Globus pallidus (tissue), 1 donor: ENCODE results near the gene CPNE5.

Experiments used
- DNase-seq: peaks from one replicate; pipeline ENCODE4 v3.0.0-alpha.2; 2015; ENCODE audit warnings: low spot score

CPNE5 gene

DNA sequence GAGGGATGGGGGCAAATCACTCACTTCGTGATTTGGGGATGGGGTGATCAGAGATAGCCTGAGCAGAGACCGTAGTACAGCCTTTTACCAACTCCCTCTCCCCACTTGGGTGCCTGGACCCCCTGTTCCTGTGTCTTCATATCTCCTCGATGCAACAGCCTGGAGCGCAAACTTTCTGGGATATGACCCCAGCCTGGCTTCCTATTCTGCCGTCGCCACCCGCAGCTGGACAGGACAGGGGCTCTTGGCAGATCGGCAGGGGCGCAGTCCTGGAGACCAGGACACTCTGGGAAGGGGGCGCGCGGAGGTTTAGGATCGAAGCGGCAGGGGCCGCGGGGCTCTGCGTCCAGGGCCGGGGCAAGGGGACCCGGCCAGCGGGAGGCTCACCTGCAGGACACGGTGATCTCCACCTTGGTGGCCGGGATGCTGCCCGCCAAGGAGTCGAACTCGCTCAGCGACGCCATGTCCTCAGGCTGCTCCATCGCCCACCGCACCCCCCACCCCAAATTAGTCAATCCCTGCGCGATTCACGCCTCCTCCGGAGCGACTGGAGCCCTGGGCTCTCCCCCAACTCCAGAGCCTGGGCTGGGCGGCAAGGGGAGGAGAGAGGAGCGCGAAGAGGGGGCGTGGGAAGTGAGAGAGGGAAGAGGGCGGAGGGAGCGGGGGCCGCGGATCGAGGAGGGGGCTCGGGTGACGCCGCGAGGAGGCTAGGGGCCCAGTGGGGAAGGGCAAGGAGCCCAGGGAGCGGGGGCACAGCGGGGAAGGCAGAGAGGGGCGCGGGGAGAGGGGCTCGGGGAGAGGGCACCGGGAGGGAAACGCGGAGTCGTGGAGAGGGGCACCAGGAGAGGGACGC is at the start of gene CPNE5:
CPNE5 (minus strand) TSS at position 549 of the 853 bp plus-strand sequence; CDS start at position 482, 67 bp downstream.
- no peak for DNase-seq

DNA sequence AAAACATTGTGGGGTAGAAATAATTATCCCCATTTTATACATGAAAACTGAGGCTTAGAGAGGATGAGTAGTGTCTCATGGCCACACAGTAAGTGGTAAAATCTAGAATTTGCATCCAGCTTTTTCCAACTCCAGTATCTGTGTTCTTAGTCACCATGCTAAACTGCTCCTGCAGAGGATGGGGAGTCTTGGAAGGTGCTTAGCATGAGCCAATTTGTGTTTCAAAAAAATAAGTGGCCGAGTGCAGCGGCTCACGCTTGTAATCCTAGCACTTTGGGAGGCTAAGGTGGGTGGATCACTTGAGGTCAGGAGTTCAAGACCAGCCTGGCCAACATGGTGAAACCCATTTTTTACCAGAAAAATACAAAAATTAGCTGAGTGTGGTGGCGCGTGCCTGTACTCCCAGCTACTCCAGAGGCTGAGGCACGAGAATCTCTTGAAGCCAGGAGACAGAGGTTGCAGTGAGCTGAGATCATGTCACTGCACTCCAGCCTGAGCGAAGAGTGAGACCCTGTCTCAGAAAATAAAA is 48.9 kb upstream of the CPNE5 start:
- no peak for DNase-seq

DNA sequence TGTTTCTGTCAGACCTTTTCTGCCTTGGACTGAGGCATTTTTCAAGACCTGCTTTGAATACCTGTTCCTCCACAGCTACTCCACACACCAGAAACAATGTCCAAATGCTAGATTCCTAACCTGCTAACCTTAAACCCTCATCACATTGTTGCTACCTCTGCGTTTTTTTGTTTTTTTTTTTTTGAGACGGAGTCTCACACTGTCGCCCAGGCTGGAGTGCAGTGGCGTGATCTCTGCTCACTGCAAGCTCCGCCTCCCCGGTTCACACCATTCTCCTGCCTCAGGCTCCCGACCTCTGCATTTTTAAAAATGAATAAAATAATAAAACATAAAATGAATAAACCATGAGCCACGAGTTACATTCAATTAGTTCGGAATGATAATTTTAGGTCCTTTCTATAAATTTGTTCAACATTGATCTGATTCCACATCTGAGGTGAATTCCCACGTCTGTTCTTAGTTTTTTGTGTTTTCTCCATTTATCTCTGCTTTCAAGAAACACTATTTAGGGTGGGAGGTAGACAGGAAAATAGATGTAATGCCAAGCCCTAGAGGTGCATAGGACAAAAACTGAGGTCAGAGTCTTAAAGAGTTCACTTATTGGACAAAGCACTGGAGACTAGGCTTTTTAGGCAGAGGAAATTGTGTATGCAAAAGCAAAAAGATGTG is 47.8 kb upstream of the CPNE5 start:
- DNase-seq = no peak

DNA sequence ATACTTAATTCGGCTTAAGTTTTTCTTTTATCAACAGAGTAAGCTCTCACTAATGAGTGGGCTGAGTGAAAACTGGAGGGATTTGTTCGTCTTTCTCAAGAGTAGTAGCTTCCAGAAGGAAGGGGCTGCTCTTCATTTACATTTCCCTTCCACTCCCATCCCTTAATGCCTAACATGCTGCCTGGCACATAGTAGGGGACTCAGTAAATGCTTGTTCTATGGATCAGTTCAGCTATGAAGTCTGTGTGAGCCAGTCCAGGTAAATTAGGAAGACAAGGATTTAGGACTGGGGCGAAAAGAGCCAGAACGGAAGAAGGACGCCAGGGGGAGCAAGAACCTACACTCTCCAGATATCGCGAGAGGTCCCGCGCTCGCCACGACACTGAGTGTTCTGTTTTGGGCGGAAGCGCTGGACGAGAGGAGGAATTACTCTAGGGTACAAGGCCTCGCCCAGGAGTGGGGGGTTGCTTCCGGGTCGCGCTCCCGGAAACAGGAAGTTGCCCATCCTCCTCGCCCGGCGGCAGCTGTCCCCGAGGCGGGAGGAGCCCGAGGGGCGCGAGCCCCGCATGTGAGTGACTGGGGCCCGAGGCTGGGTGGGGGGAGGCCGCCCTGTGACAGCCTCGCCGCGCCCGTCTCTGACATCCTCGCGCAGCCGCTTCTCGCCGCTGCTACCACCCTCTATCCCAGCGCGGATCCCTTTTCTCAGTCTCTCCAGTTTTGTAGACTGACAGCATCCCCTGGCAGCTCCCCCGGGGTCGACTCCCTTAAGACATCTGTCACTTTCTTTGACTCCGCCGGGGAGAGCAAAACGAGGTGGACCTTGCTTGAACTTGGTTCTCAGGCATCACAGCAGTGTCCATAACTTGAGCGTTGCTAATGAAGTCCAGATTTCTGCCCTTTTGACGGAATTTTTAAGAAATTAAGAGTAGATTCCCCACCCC is 46.5 kb upstream of the CPNE5 start, which contains the start of gene C6orf89:
C6orf89 (plus strand) TSS at position 492 of the 941 bp plus-strand sequence. CDS start 13,493 bp downstream, outside the sequence.
- DNase-seq = peak; percentile 98

DNA sequence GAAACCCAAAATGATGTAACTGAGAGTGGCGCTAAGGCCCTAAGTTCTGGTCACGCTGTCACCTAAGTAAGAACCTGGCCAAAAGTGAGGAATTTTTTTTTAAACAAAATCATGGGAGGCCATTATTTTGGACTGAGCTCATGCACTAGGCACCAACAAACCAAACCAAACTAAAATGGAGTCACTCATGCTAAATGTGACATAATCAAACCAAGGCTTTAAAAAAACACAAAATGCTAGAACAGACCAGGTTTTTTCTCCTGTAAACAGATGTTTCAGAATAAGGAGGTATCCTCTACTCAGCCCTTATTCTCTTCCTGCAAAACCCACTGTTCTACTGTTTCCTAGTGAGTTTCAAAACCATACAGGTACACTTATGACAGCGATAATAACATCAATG is 45.4 kb upstream of the CPNE5 start:
- DNase-seq = no peak

DNA sequence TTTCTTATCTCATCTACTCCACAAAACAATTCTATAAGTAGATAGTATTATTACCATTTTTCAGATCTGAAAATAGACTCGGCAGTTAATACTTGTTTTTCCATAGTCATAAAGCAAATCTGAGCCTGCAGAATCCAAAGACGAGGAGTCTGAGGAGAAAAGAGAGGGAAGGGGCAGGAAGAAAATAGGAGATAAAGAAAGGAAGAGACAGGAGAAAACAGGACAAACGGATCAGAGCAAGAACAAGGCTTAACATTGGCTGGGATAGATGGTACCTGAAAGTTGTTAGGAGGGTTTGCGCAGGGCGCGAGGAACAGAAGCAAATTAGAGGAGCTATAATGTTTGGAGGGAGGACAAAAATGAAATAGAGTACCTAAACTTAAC is 36.0 kb upstream of the CPNE5 start:
- DNase-seq = no peak

DNA sequence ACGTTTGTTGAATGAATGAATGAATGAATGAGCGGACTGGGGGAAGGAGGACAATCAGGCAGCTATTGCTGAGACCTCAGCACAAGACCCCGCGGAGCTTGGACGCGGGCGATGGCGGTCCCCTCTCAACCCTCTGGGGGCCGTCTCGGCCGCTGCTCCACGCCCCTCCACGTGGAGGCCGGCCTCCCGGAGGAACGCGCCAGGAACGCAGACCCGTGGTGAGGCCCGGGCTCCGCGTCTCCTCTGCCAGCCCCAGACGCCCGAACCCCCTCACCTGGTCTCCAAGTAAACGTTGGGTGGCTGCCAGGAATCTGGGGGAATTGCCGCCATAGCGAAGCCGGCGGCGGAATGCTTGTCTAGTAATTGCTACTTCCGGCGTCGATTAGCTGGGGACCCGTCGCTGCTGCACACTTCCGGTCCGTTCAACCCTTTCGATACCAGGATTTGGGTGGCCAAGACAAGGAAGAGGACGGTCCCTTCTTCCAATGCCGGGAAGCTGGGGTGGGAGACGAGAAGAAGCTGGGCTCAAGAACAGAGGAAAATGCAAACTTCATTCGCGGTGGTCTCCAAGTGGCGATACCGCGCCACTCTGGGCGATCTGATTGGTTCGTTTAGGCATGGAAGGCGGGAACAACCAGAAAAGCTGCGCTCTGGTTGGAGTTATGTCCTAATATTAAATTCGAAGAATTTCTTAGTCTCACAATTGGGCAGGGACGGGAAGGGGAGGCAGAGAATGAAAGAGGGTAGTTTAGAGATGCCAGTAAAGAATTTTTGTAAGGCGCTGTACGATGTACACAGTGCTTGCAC is 35.4 kb upstream of the CPNE5 start, which contains the start of gene PPIL1:
PPIL1 (minus strand) TSS at position 361 of the 807 bp plus-strand sequence; CDS start at position 330, 31 bp downstream.
- DNase-seq = peak; percentile 83

DNA sequence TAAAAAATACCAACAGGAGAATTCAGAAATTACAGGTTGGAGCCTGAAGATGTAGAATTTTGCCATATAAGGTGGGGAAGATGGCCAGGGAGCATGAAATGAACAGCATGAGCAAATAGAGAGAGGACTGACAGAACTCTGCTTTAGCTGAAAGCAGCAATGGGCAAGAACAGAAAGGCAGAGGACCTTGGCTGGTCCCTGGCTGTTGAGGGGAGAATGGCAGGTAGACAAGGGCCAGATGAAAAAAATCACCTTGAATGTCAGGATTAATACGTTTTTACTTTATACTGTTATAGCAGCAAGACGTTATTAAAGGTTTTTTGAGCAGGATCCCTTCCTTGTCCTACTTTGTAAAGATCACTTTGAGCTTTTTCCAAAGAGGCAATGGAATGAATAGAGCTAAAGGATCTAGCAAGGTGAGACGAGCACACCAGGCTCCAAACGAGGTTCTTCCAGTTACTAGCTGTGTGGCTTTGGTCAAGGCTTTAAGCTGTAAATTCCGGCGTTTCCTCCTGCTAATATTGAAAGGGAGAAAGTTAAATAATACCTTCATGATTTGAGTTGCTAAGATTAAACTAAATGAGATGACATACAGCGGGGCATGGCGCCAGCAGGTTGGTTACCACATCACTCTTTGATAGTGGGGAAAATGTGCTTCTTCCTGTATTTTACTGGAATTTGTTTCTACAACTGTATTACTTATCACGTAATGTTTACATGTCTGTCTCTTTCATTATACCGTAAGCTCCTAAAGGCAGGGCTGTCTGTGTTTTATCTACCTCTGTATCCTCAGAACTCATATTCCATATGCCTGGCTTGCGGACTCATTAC is 34.6 kb upstream of the CPNE5 start:
- no peak for DNase-seq

DNA sequence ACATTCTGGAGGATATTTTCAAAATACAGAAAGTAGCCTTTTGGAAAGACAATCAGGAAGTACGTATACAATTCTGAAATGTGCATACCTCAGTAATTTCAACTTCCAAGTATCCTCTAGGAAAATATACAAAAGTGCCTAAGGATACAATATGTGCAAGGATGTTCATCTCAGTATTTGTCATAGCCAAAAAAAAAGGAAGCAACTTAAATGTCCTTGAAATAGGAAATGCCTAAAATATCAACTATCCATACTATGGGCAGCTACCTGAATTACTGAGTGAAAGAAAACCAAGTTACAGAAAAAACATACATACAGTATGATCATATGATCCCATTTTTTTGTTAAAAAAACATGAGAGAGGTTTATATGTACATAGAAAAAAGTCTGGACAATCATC is 33.9 kb upstream of the CPNE5 start:
- DNase-seq = no peak

DNA sequence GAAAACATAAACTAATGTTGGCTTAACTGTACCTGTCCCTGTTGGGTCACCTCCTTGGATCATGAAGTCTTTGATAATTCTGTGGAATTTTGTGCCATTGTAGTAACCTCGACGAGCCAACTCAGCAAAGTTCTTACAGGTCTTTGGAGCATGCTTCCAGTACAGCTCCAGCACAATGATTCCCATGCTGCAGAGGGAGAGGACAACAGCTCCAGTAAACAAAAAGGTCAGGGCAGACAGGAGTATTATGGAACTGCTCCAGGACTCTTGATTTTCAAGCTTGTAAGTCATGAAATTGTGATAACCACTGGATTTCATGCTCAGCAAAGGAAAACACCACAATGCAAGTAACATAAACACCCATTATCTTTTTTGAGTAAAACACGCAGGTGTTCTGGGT is 32.4 kb upstream of the CPNE5 start:
- no peak for DNase-seq

DNA sequence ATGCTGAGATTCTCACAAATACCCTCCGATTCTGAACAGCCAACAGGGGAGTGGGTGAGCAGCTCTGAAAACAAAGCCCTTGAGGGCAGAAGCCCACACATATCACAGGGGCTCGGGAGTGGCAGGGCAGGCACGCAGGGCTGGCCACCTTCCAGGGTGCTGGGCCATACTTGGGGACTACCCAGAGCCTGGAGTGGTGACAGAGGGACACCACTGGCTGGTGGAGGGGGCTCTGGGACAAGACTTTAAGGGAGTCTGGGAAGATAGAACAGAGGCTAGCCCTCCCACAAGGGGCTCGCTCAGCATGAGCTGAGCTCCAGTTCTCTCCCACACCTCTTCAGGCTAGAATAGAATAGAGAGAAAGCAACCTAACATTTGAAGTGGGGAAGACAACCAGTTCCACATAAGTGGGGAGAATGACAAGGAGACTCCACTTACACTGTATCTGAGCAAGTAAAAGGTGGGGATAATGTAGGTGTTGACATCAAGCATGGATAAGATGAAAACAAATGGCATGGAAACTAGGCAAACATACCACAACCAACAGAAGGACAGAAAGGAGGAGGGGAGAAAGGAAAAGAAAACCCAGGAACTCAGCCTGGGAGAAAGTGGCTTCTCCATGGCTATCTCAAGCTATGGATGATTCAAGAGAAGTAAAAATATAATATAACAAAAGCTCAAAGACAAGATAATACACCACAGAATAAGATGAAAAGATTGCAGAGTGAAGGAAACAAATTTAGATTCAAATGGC is 28.4 kb upstream of the CPNE5 start:
- DNase-seq = no peak

DNA sequence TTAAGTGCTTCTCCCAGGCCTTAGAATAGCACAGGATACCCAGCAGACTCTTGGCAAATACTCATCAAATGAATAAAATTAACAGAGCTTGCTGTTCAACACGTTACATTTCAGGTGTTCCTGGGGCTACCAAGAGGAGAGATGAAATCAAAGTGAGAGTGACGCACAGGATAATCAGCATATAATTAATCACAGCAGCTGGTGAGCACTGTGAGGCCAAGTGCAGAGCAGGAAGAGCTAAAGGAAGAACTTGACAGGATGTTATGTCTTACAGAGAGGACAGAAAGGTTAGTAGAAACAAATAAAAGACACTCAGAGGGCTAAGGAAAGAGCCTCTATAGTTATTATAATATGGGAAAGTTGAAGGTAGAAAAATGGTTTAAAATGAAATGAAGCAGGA is 26.6 kb upstream of the CPNE5 start:
- DNase-seq = no peak

DNA sequence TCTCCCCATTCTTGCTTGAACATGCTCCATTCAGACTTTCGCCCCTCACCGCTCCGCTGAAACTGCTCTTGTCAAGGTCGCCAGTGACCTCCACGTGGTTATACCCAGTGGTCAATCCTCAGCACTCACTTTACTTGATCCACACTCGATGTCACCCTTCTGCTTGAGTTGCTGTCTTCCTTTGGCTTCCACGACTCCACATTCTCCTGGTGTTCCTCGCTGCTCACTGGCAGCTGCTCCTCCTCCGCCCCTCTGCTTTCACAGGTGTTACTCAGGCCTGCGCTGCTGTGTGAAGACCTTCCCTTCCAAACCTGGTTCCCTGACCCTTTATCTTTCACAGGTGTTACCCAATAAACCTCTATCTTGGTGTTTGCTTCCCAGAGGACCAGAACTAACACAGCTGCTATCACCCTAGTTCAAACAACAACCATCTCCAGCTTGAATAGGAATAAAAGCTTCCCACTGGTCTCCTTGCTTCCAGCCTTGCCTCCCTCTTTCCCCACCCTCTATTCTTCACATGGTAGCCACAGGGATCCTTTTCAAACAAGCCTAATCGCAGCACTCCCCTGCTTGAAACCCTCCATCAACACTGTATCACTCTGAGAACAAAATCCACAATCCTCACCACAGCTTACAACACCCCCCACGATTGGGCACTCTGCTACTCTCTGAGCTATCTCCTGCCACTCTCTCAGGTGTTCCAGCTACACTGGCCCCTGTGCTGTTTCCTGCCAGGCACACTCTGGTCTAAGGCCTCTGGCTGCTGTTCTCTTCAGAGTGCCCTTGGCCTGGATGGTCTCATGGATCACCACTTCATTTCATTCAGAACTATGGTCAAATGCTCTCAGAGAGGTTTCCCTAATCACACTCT is 24.7 kb upstream of the CPNE5 start:
- DNase-seq = no peak

DNA sequence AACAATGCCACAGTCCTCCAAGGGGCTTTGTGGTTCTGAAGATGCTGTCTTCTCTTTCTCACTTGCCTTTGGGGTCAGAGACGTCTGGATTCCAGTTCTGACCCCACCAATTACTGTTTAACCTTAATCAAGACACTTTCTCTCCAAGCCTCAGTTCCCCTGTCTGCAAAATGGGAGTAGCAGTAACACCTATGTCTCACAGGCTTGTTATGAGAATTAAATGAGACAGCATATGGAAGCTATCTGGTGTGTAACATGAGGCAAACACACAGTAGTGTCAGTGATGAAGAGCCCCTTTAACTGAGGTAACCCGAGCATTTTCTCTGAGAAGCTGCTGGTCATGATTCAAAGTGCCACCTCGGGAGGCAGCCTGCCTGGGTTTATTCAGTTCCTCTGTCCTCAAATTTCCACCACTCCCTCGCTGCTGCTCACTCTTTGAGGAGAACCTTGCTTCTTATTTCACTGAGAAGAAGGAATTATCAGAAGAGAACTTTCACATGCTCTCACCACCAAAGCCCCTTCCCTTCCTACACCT is 23.7 kb upstream of the CPNE5 start:
- DNase-seq = no peak

DNA sequence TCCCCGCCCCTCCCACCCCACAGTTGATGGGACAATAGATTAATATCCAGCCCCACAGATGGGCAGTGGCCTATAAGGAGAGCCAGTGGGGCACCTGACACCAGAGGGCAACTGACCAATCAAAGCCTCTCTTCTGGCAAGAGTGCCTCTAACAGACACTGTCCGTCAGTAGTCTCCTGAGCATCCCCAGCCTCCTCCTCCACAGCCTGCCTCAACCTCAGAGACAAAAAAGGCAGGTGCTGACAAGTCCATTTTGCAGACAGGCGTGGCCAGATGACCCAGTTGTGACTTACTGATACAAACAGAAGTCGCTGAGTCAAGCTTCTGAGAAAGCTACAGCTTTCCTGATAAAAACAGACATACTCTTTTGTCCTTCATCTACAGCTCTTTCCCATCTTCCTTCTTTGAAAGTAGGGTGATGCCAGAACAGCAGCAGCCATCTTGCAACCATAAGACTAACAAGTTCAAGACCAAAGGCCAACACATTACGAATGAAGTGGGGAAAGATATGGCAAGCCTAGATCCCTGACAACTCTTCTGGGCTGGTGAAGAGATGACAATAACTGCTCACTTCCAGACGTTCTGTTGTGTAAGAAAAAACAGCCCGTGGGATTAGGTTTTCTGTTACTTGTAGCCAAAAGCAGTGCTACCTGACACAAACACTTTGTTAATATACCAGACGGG is 23.1 kb upstream of the CPNE5 start:
- DNase-seq = no peak

DNA sequence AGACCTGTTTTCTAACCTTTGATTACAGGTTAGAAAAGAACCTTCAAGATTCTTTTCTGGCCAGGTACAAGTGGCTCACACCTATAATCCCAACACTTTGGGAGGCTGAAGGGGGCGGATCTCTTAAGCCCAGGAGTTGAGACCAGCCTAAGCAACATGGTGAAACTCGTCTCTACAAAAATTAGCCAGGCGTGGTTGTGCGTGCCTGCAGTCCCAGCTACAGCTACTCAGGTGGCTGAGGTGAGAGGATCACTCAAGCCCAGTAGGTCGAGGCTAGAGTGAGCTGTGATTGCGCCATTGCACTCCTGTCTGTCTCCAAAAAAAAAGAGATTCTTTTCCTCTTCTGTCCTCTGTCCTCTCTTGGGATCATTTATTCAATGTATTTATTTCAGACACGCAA is 20.9 kb upstream of the CPNE5 start:
- DNase-seq = no peak

DNA sequence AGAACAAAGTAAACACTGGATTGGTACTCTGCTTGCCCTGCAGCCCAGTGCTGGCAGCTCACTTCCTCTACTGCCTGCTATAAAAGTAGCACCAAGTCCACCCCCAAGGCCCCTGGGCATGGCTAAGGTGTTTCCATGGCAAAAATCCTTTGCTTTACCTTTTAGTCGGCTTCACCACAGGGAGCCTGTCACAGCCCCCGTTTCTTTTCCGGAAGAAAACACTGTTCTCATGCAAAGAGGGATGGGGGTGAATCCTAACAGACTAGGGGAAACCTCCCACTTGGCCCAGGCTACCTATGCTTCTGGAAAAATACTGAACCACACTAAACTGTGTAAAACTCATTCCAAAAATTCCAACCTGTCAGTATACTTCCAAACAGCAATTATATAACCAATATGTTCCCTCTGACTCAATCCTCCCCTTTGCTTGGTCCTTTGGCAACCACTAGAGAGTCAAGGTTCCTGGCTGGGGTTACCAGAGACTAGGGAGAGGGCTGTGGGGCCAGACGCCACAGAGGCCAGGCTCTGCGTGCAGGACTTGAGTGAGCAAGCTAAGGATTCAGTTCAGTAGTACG is 19.2 kb upstream of the CPNE5 start:
- DNase-seq = no peak
